GM19438 (cell line): Measurements from ENCODE around the gene POC1A.
"Not testable (repeated sequence)": the region's sequence is repeated elsewhere in the genome, so short reads cannot be mapped to it uniquely, and the experiment has no call there.

Experiments
- ATAC-seq: cut with Tn5 transposase; IDR thresholded peaks from one replicate; pipeline ENCODE4 v1.9.1; 2021; ENCODE audit warnings: low read depth; ENCODE audit not compliant: unreplicated experiment

POC1A gene

DNA sequence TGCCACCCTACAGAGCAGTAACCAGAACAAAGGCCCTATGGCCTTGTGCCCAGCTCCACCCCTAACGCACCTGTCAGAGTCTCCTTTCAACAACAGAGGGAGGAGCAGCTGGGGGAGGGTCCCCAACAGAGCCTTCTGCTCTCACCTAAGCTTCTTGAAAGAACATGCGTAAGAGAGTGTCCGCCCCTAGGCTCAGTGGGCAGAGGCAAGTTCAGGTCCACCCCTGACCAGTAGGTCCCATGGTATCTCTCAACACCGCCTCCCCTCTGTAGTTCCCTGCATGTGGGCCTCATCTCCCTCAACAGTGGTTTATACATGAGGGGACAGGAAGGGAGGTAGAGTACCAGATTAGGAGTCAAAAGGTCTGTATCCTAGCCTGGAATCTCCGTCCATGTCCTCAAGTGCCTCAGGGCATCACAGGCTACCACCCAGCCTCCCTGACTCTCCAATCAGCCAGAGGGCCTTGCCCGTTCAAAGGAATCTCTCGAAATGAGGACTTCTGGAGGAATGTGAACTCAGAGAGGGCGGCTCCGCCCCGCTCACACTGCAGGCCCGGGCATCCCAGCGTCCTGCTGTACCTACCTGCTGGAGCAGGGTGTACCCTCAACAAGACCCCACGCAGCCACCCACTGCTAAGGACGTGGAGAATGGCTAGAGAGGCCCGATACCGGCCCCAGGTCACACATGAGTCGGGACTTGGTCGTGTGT, 680 bp downstream of the POC1A start:
- no peak for ATAC-seq

DNA sequence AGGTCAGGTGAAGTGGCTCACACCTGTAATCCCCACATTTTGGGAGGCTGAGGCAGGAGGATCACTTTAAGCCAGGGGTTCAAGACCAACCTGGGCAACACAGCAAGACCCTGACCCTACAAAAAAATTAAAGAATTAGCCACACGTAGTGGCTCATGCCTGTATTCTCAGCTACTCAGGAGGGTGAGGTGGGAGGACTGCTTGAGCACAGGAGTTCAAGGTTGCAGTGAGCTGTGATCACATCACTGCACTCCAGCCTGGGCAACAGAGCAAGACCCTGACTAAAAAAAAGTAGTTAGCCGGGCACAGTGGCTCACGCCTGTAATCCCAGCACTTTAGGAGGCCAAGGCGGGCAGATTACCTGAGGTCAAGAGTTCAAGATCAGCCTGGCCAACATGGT, 2.2 kb downstream of the POC1A start:
- not testable (repeated sequence) for ATAC-seq

DNA sequence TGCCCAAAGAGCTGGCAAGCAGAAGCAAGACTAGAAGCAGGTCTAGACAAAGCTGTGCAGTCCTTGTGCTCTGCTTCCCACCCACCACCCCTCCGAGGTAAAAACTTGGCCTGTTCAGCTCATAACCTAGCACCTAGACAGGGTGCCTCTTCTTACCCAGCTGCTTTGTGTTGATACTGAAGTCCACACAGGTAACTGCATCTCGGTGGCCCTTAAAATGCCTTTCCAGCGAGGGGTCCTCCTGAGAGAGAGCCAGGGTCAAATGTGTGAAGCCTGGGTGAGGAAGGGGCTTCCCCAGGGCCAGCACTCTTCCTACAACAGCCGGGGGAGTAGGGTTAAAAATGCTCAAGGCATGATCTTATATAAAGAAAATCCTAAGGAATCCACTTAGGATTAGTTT, 3.4 kb downstream of the POC1A start:
- no peak for ATAC-seq

DNA sequence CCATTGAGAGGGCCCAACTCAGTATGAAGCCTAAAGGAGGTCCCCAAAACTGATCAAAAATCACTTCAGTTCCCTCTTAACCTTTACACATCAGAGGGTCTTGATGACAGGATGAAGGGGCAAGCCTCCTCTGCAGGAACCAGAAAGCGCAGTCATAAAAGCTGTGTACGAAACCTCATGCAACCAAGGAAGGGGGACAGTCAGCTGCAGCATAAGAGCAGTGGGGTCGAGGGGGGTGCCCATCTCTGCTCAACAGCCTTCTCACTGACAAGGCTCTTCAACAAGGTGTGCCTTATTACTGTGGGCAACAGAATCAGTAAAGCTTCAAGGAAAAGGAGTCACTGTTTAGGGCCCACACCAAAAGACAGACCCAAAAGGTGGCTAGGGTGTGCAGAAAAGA, 3.9 kb downstream of the POC1A start:
- no peak for ATAC-seq

DNA sequence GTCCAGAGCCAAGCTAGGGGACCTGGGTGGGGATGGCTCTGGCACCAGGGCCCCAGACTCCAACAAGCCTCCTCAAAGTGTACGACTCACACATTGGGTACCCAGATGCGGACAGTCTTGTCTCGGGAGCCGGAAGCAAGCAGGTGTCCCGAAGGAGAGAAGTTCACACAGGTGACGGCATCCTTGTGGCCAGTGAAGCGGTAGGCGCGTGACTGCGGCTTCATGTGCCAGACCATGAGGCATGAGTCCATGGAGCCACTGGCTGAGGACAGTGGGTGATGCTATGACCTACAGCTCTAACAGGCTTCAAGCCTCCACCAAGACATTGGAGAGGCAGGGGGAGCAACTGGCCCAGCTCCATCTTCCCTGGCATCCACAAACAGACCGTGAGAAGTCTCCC, 4.5 kb downstream of the POC1A start:
- no peak for ATAC-seq

DNA sequence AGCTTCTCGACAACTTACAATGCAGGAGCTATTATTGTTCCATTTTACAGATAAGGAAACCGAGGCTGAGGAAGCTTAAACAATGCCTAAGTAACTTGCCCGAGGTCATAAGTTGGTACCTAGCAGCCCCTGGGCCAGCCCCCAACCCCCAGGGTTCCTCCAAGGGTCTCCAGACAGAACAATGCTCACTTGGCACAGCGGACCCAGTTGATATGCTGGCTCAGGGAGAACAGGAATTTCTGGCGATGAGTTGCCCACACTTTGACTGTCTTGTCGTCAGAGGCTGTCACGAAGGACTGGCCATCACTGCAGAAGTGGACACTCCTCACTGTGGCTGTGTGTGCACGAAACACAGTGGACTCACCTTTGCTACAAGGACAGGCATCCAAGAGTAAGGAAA, 5.2 kb downstream of the POC1A start:
- ATAC-seq, result no peak

DNA sequence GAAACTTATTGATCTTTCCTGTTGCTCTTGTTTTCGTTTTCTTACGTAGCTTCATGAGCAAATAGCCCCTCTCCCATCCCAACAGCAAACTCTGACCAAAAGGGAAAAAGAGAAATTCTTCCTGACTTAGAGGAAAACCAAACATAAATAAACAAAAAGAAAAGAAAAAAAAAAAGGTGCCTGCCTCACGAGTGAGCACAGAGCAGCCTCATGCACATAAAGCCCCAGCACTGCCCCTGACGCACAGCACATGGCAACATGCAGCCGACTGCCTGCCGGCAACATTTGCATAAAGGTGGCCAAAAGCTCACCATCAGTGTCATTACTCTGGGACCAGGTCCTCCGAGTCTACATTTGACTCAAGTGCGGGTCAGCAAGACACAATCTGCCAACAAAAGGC, 6.4 kb downstream of the POC1A start:
- no peak for ATAC-seq

DNA sequence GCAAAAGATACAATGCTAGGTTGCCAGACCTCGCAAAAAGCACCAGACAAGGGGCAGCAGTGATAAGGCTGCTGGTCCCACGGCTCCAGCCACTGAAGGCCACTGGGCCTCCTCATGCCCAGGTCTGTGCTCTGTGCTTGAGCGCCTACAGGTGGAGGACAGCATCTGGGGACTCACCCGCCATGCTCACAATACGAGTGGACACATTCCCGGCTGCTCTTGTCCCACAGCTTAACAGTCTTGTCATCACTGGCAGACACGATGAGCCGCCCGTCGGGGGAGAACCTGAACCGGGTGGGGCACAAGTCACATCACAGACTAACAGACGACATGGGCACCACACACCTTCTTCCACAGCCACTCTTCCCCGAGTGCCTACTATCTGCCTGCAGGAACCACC, 7.4 kb downstream of the POC1A start:
- no peak for ATAC-seq

DNA sequence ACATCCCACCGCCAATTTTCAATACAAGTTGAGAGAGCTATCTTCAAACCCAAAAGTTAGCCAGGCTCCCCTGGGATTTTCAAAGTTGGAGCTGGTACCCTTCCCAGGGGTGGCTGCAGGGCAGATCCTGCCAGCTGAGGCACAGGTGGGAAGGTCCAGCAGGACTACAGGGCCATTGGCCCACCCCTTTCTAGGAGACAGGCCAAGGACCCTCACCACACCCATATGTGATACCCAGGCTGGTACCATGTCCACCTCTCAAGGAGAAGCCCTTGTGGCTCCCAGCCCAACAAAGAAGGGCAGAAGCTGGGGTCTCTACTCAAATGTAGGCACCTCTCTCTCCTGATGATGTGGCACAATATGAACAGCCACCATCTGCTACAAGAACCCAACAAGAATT, 8.0 kb downstream of the POC1A start:
- ATAC-seq, result no peak

DNA sequence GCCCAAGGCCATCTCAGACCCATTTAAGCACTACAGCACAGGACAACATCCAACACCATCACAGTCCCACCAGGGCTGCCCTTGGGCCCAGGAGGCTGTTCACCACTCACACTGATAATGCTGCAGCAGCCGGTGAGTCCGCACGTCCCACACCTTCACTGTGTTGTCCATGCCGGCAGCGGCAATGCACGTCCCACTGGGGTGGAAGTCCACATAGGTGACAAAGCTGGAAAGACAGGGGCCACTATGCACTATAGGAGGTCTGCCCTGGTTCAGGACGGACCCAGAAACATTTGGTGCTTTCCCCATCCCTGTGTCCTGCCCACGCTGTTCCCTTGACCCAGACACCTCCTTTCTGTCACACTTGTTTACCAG, 8.5 kb downstream of the POC1A start:
- no peak for ATAC-seq

DNA sequence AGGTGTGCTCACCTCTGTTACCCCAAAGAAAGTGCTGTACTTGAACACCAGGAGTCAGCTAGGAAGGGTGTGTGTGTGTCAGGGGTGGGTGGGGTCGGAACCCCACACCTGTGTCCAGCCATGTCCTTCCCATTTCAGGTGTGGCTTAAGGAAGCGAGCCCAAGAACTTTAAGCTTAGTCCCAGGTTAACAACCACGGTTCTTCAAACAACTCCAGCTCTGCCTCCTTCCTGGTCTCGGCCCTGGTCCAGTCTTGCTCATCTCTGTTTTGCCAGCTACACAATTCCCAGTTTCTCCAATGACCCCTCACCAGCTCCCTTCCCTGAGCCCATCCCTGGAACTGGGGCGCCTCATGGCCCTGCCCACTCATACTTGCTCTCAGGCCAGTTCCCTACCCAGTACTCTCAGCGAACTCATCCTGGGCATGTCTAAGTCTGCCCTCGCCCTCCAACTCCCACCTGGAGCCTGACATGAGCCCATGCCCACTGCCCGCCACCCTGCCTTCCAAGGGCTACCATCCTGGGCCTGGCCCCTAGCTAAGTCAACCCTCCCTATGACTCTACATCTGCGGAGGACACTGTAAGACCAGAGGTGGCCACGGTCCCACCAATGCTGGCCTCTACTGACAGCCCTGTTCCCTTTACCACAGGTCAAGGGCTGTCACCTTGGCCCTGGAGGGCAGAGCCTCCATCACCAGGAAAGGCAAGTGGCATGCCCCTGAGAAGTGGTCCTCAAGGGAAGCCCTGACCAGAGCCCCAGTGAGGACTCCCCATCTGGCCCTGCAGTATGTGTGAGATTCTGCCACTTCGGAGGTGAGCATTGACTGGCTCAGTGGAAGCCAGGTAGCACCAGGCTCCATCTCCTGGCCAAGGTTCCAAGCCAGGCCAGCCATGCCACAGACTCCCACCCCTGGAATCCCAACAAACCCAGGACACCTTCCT, 9.2 kb downstream of the POC1A start:
- ATAC-seq, result no peak

DNA sequence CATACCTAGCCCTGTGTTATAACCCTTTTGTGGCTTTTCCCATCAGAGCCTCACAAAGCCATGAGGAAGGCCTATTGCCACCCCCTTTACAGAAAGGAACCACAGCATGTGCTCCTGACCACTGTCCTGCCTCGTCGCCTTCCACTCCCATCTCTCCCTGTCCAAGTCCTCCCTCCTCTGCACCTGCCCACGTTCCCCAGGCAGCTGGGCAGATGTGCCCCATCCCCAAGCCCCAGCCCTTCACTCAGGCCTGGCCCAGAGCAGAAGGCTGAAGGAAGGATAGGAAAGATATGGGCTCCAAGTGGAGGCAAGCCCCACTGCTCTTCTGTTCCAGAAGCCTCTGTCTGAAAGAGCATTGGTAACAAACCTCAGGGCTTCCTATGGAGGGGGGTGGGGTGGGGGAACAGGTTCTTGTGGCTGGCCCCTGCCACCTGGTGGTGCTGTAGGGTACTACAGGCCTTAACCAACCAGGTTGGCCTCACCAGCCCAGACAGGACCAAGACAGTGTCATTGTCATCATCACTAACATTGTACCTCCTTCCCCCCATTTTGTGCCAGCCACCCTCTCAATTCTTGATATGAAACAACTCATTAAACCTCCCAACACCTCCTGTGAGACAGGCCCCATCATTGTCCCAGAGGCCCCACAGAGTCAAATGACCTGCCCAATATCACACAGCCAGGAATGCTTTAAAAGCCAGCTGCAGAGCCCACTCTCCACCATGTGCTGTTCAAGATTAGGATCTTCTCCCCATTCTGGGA, 10.0 kb downstream of the POC1A start:
- ATAC-seq, result no peak

DNA sequence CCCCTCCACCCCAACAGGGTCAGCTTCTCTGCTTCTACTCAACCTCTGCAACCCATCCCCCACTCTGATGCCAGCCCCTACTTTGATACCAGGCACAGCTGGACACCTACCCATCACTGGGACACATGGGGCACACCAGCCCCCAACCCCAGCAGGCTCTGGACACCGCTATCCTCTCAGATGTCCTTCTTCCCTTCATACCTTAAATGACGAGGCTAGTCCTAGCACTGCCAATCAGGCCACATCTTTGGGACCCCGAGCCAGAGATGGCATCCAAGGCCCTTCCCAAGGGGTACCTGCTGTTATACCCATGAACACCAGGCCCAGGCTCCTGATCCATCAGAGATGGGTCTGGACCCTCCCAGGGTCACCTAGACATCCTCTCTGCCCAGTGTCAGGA, 10.6 kb downstream of the POC1A start:
- no peak for ATAC-seq

DNA sequence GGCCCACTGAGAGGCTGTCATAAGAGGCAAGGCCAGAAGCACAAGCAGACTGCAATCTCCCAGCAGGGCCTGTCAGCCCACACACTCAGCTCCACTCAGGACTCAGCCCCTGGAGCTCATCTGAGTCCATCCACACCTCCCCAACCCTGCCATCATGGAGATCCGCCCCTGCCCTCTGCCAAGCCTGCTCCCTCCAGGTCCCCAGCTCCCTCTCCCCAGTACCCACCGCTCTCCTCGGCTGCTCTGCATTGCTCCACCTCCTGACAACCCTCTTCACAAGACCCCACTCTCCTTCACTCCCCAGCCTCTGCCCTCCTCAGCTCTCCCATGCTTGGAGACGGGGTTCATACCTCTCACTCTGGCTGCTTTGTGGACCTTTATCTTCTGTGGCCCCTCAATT, 11.1 kb downstream of the POC1A start:
- no peak for ATAC-seq

DNA sequence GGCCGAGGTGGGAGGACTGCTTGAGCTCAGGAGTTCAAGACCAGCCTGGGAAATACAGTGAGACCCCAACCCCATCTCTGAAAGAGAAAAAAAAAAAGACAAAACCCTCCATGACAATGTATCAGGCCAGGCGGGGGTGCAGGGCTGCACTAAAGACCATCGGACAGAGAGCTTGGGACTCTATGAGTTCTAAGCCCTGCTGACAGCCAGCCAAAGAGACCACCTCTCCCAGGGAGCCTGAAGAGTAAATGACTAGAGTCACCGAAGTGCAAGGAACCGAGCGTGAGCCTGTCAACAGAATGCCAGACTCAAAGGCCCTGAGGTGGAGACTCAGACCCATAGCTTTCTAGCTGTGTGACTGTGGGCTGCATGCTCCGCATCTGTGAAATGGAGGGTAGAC, 12.5 kb downstream of the POC1A start:
- no peak for ATAC-seq

DNA sequence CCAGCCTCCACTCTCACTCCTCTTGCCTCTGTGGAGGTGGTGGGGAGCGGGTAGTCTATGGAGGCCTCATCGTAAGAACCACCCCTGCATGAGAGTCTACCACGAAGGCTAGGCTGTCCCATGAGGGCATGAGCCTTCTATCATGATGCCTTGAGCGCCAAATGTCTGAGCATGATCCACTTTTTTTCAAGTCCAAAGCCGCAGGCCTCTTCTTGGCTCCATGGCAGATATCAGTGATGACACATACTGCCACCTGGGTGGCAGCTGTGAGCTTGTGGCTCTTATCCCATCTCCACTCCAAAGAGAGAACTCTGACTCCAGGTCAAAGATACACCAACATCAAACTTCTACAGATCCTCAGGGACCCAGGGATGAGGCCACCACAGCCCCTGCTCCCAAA, 13.5 kb downstream of the POC1A start:
- ATAC-seq, result no peak

DNA sequence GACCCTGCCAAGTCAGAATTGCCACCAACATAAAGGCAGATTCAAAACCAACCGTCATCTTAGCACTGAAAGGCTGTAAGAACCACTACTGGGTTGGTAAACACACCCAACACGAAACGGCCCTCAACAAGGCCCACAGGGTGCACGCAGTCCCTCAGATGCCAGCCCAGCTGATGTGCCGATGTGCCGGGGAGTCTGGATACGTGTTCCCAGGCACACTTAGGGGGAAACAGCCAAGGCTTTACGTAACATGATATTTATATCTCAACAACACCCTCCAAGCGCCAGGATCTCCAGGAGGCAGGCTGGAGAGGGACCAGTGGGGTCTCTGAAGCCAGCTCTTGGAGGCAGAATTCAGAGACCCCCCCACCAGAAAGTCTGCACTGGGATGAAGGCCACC, 14.2 kb downstream of the POC1A start:
- ATAC-seq, result no peak

DNA sequence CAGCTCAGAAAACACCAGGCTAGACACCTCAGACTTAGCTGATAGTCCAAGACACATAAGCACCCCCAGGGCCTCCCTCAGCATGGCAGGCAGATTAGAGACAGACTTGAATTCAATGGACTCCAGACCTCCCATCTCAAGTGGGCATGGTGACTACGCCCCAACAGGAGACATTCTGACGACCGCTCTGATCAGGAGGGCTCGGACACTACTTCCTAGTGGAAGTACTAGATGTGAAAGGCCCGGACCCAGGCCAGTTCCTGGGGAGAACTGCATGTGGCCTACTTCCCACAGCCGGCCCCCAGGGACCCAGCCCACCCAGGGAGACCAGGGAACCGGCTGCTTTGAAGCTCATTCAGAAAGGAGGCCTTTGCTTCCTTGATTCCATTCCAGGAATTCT, 16.9 kb downstream of the POC1A start:
- no peak for ATAC-seq

DNA sequence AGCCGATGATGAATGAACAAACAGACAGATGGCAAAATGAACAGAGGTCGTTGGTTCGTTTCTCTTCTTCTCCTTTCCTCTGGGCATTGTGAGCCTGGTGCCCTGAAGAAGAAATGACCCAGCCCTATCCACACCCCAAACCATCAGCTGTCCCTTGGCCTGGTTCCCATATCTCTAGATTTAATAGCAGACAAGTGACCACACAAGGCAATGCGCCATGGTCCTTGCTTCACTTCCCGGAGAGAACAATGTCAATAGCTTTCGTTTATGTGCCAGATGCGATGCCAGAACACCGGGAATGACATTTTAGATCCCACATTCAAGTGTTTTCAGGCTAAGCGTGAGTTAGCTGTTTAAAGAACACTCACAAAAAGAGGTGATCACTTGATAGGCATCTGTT, 17.7 kb downstream of the POC1A start:
- ATAC-seq, result no peak

DNA sequence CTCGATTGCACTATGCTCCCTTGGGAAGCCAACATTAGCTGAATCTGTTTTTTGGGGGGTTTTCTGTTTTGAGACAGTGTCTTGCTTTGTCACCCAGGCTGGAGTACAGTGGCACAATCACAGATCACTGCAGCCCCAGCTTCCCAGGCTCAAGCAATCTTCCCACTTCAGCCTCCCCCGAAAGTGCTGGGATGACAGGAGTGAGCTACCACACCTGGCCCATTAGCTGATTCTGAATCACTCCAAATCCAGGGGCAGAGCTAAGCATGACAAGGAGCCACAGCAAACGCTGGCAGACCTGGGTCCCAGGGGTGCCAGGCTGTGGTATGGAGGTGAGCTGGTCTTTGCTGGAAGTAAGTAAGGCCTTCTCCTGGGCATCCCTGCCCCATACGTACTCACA, 18.9 kb downstream of the POC1A start:
- ATAC-seq, result no peak

DNA sequence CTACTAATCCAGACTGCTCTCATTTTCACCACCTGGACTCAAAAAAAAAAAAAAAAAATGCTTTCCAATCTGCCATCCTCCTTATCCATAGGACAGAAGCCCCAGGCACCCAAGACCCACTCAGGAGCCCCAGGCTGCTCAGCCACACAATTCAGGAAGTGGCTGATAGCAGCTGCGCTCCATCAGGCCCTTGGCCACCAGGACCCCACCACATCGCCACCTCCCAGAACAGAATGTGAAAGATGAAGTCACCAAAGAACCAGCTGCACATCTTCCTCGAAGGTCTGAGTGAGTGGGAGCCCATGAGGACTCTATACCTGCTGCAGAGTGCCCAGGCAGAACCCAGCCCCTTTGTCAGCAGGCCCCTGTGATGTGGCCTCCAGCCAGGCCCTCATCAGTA, 19.5 kb downstream of the POC1A start:
- no peak for ATAC-seq
